K562 (cell line): ENCODE results near the gene MYLIP. TPM values are rescaled to one million over a fixed set of nuclear protein-coding genes. Genes with fewer than 3 reads are reported as not detected.

ENCODE experiments used
- CCAR2 ChIP-seq: fragments of 200-400 bp; formaldehyde crosslinking; IDR thresholded peaks from 2 replicates; pipeline ENCODE4 v1.6.1; 2017; ENCODE audit warnings: mild to moderate bottlenecking, low read depth, low read length
- CXXC5 ChIP-seq: fragments of 250-450 bp; sonication (Bioruptor Pico); IDR thresholded peaks from 2 replicates; pipeline ENCODE4 v1.8.0; 2022; ENCODE audit warnings: inconsistent platforms, mild to moderate bottlenecking, moderate library complexity
- EHMT2 ChIP-seq: fragments of 450-650 bp; IDR thresholded peaks from 2 replicates; pipeline ENCODE4 v1.6.1; 2018; ENCODE audit warnings: antibody characterized with exemption
- ELF4 ChIP-seq: fragments of 450-650 bp; formaldehyde crosslinking; IDR thresholded peaks from 2 replicates; pipeline ENCODE4 v1.4.0; 2022; ENCODE audit warnings: missing genetic modification characterization
- FOXJ3 ChIP-seq: sonication (generic); formaldehyde crosslinking; IDR thresholded peaks from 2 replicates; pipeline ENCODE4 v1.4.0; 2020; ENCODE audit warnings: mild to moderate bottlenecking, missing genetic modification reagents
- HOXB6 ChIP-seq: fragments of 250-450 bp; sonication (Bioruptor Pico); IDR thresholded peaks from 2 replicates; pipeline ENCODE4 v1.5.1; 2022; ENCODE audit warnings: mild to moderate bottlenecking, borderline replicate concordance
- MAFF ChIP-seq: IDR thresholded peaks from 2 replicates; pipeline ENCODE4 v1.6.1; 2012; ENCODE audit warnings: low read length, improper control_type of control experiment
- MCM2 ChIP-seq: fragments of 450-650 bp; IDR thresholded peaks from 2 replicates; pipeline ENCODE4 v1.6.1; 2017; ENCODE audit warnings: low read depth, mild to moderate bottlenecking
- MTA2 ChIP-seq: fragments of 450-650 bp; IDR thresholded peaks from 2 replicates; pipeline ENCODE4 v1.6.1; 2016; ENCODE audit warnings: low read depth
- NFRKB ChIP-seq: fragments of 450-650 bp; IDR thresholded peaks from 2 replicates; pipeline ENCODE4 v1.6.1; 2016; ENCODE audit warnings: low read depth
- PHTF2 ChIP-seq: fragments of 250-450 bp; sonication (Bioruptor Pico); IDR thresholded peaks from 2 replicates; pipeline ENCODE4 v1.5.0; 2021; ENCODE audit warnings: mild to moderate bottlenecking
- RNF219 ChIP-seq: fragments of 250-450 bp; sonication (Bioruptor Pico); IDR thresholded peaks from 2 replicates; pipeline ENCODE4 v1.5.0; 2022; ENCODE audit warnings: mild to moderate bottlenecking
- SLC30A9 ChIP-seq: fragments of 250-450 bp; sonication (Bioruptor Pico); IDR thresholded peaks from 2 replicates; pipeline ENCODE4 v1.8.0; 2022; ENCODE audit warnings: mild to moderate bottlenecking, moderate library complexity
- TRIM28 ChIP-seq: fragments of 450-650 bp; IDR thresholded peaks from 2 replicates; pipeline ENCODE4 v1.6.1; 2017
- ZC3H4 ChIP-seq: sonication (generic); formaldehyde crosslinking; IDR thresholded peaks from 2 replicates; pipeline ENCODE4 v1.9.0; 2021; ENCODE audit warnings: missing genetic modification reagents, borderline replicate concordance
- ZNF12 ChIP-seq: sonication (generic); formaldehyde crosslinking; IDR thresholded peaks from 2 replicates; pipeline ENCODE4 v1.4.0; 2020; ENCODE audit warnings: mild to moderate bottlenecking, missing genetic modification reagents
- ZNF146 ChIP-seq: IDR thresholded peaks from one replicate; pipeline ENCODE4 v1.6.1; 2018; ENCODE audit warnings: missing compliant biosample characterization; ENCODE audit not compliant: unreplicated experiment
- ZNF197 ChIP-seq: fragments of 200-800 bp; sonication (Bioruptor generic); IDR thresholded peaks from 2 replicates; pipeline ENCODE4 v1.6.1; 2016; ENCODE audit warnings: low read depth, missing genetic modification characterization, missing compliant biosample characterization
- ZNF24 ChIP-seq: fragments of 450-650 bp; IDR thresholded peaks from 2 replicates; pipeline ENCODE4 v1.6.1; 2016
- ZNF75A ChIP-seq: fragments of 450-650 bp; formaldehyde crosslinking; IDR thresholded peaks from 2 replicates; pipeline ENCODE4 v1.4.0; 2020; ENCODE audit warnings: mild to moderate bottlenecking
- polyA plus RNA-seq, 8 experiments: library from polyadenylated mRNA; depleted of rRNA in 4 of 8; stranded (reverse) in 5 of 8; unstranded in 3 of 8; fragments of >200 nt; fragmentation: Nextera tagmentation in 2 of 8; fragmentation: Illumina TruSeq in 1 of 8; extraction: Ambion mirVana in 2 of 8; extraction: Trizol in 1 of 8; gene quantifications; 2 replicates each; pipeline versions ENCODE4 v1.2.1 to v1.2.3, GENCODE V29; 2011 to 2014; ENCODE audit warnings: inconsistent platforms in 1 of 8, missing spikeins in 1 of 8
- total RNA-seq, 7 experiments: library from RNA; depleted of rRNA in 6 of 7; stranded (reverse); fragments of >200 nt in 6 of 7; fragmentation: Illumina TruSeq in 2 of 7; extraction: Trizol in 2 of 7; gene quantifications; 2 replicates each; pipeline versions ENCODE4 v1.2.1 to v1.2.3, GENCODE V29; 2011 to 2021; ENCODE audit warnings: low replicate concordance in 1 of 7
- TF ChIP-seq, protein P1 (sequence below): sonication (generic); formaldehyde crosslinking; IDR thresholded peaks from 2 replicates; pipeline ENCODE4 v1.8.0; 2022; ENCODE audit warnings: mild to moderate bottlenecking, missing genetic modification reagents
- TF ChIP-seq, protein P2 (sequence below): sonication (generic); formaldehyde crosslinking; IDR thresholded peaks from 2 replicates; pipeline ENCODE4 v1.8.0; 2022; ENCODE audit warnings: missing genetic modification reagents, mild to moderate bottlenecking, borderline replicate concordance
- TF ChIP-seq, protein P3 (sequence below): sonication (generic); formaldehyde crosslinking; IDR thresholded peaks from 2 replicates; pipeline ENCODE4 v1.8.0; 2022; ENCODE audit warnings: missing genetic modification reagents, mild to moderate bottlenecking, moderate library complexity, borderline replicate concordance

MYLIP gene
- total and polyA plus RNA-seq, 9 of the 15 experiments (the other 6 are each of a cell fraction or from before 2014, with no cell fraction given): 10.8 to 43.5 (median 31.5) TPM

- TF ChIP-seq TRIM28 (0 out of 2 replicates have a peak, but pooled peaks have one; percentile 14), ZNF75A (CRISPR knock-in tag) (no peak), MAFF (no peak), FOXJ3 (CRISPR knock-in tag) (no peak), HOXB6 (CRISPR knock-in tag) (no peak), ZNF197 (CRISPR knock-in tag) (no peak), ZNF146 (CRISPR knock-in tag) (no peak), NFRKB (no peak), ZNF24 (no peak), EHMT2 (peak; percentile 7; the same call in 1 of the 2 replicates), CCAR2 (no peak), ELF4 (CRISPR knock-in tag) (no peak), ZNF12 (CRISPR knock-in tag) (no peak), CXXC5 (no peak), RNF219 (CRISPR knock-in tag) (no peak), SLC30A9 (CRISPR knock-in tag) (no peak), ZC3H4 (CRISPR knock-in tag) (no peak), PHTF2 (CRISPR knock-in tag) (no peak), MCM2 (no peak), MTA2 (no peak)
- TF ChIP-seq, protein P1, sequence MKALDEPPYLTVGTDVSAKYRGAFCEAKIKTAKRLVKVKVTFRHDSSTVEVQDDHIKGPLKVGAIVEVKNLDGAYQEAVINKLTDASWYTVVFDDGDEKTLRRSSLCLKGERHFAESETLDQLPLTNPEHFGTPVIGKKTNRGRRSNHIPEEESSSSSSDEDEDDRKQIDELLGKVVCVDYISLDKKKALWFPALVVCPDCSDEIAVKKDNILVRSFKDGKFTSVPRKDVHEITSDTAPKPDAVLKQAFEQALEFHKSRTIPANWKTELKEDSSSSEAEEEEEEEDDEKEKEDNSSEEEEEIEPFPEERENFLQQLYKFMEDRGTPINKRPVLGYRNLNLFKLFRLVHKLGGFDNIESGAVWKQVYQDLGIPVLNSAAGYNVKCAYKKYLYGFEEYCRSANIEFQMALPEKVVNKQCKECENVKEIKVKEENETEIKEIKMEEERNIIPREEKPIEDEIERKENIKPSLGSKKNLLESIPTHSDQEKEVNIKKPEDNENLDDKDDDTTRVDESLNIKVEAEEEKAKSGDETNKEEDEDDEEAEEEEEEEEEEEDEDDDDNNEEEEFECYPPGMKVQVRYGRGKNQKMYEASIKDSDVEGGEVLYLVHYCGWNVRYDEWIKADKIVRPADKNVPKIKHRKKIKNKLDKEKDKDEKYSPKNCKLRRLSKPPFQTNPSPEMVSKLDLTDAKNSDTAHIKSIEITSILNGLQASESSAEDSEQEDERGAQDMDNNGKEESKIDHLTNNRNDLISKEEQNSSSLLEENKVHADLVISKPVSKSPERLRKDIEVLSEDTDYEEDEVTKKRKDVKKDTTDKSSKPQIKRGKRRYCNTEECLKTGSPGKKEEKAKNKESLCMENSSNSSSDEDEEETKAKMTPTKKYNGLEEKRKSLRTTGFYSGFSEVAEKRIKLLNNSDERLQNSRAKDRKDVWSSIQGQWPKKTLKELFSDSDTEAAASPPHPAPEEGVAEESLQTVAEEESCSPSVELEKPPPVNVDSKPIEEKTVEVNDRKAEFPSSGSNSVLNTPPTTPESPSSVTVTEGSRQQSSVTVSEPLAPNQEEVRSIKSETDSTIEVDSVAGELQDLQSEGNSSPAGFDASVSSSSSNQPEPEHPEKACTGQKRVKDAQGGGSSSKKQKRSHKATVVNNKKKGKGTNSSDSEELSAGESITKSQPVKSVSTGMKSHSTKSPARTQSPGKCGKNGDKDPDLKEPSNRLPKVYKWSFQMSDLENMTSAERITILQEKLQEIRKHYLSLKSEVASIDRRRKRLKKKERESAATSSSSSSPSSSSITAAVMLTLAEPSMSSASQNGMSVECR (CRISPR knock-in tag): no peak
- TF ChIP-seq, protein P2, sequence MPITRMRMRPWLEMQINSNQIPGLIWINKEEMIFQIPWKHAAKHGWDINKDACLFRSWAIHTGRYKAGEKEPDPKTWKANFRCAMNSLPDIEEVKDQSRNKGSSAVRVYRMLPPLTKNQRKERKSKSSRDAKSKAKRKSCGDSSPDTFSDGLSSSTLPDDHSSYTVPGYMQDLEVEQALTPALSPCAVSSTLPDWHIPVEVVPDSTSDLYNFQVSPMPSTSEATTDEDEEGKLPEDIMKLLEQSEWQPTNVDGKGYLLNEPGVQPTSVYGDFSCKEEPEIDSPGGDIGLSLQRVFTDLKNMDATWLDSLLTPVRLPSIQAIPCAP (CRISPR knock-in tag): no peak
- TF ChIP-seq, protein P3, sequence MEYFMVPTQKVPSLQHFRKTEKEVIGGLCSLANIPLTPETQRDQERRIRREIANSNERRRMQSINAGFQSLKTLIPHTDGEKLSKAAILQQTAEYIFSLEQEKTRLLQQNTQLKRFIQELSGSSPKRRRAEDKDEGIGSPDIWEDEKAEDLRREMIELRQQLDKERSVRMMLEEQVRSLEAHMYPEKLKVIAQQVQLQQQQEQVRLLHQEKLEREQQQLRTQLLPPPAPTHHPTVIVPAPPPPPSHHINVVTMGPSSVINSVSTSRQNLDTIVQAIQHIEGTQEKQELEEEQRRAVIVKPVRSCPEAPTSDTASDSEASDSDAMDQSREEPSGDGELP (CRISPR knock-in tag): no peak
Measured at GRCh38 chr6:16163535-16164300, 34.8 kb downstream of the MYLIP start (continued).
